K562 (cell line): ENCODE results near the gene DPM2. TPM values are rescaled to one million over a fixed set of nuclear protein-coding genes. Genes with fewer than 3 reads are reported as not detected.
A peak's percentile ranks its signal among the peaks of the same experiment; 100 is the strongest.

ENCODE experiments used
- ARID2 ChIP-seq: fragments of 450-650 bp; IDR thresholded peaks from 2 replicates; pipeline ENCODE4 v1.6.1; 2017; ENCODE audit warnings: antibody characterized with exemption, mild to moderate bottlenecking
- ESRRB ChIP-seq: fragments of 250-450 bp; sonication (Bioruptor Pico); IDR thresholded peaks from 2 replicates; pipeline ENCODE4 v1.5.0; 2020; ENCODE audit warnings: mild to moderate bottlenecking, moderate library complexity, borderline replicate concordance
- KLF13 ChIP-seq: fragments of 450-650 bp; IDR thresholded peaks from 2 replicates; pipeline ENCODE4 v1.6.1; 2016; ENCODE audit warnings: missing genetic modification characterization, low read depth, mild to moderate bottlenecking, missing compliant biosample characterization, moderate library complexity, borderline replicate concordance
- NR2C2 ChIP-seq, 2 experiments: fragments of 200-800 bp in 1 of 2; sonication (Bioruptor generic) in 1 of 2; sonication (generic) in 1 of 2; formaldehyde crosslinking in 1 of 2; IDR thresholded peaks; 2 replicates each; pipeline versions ENCODE4 v1.6.1 to v1.8.0; 2016 to 2022; ENCODE audit warnings: mild to moderate bottlenecking in 1 of 2, missing compliant biosample characterization in 1 of 2, missing genetic modification characterization in 1 of 2, missing genetic modification reagents in 1 of 2
- OTX1 ChIP-seq: fragments of 450-650 bp; formaldehyde crosslinking; IDR thresholded peaks from 2 replicates; pipeline ENCODE4 v1.4.0; 2022; ENCODE audit warnings: mild to moderate bottlenecking
- POLR2G ChIP-seq: fragments of 200-400 bp; formaldehyde crosslinking; IDR thresholded peaks from 2 replicates; pipeline ENCODE4 v1.6.1; 2017; ENCODE audit warnings: low read depth, mild to moderate bottlenecking, antibody characterized with exemption, low read length, moderate library complexity
- SIN3A ChIP-seq, 2 experiments: fragments of 150-350 bp in 1 of 2; IDR thresholded peaks; 2 replicates each; pipeline ENCODE4 v1.6.1; 2011 to 2016; ENCODE audit warnings: borderline replicate concordance in 2 of 2, low read depth in 2 of 2, low read length in 2 of 2, mild to moderate bottlenecking in 2 of 2, moderate library complexity in 2 of 2; ENCODE audit not compliant: control insufficient read depth in 1 of 2
- TOE1 ChIP-seq, 2 experiments: fragments of 450-650 bp in 1 of 2; sonication (generic) in 1 of 2; formaldehyde crosslinking in 1 of 2; IDR thresholded peaks; 2 replicates each; pipeline versions ENCODE4 v1.7.1 to v1.8.0; 2016 to 2022; ENCODE audit warnings: borderline replicate concordance in 2 of 2, mild to moderate bottlenecking in 2 of 2, antibody characterized with exemption in 1 of 2, inconsistent platforms in 1 of 2, low read depth in 1 of 2, missing genetic modification reagents in 1 of 2, moderate library complexity in 1 of 2
- ZNF766 ChIP-seq: fragments of 200-800 bp; sonication (Bioruptor generic); conservative IDR thresholded peaks from 2 replicates; pipeline ENCODE4 v1.6.1; 2016; ENCODE audit warnings: missing genetic modification characterization, missing compliant biosample characterization
- polyA plus RNA-seq, 8 experiments: library from polyadenylated mRNA; depleted of rRNA in 4 of 8; stranded (reverse) in 5 of 8; unstranded in 3 of 8; fragments of >200 nt; fragmentation: Nextera tagmentation in 2 of 8; fragmentation: Illumina TruSeq in 1 of 8; extraction: Ambion mirVana in 2 of 8; extraction: Trizol in 1 of 8; gene quantifications; 2 replicates each; pipeline versions ENCODE4 v1.2.1 to v1.2.3, GENCODE V29; 2011 to 2014; ENCODE audit warnings: inconsistent platforms in 1 of 8, missing spikeins in 1 of 8
- total RNA-seq, 7 experiments: library from RNA; depleted of rRNA in 6 of 7; stranded (reverse); fragments of >200 nt in 6 of 7; fragmentation: Illumina TruSeq in 2 of 7; extraction: Trizol in 2 of 7; gene quantifications; 2 replicates each; pipeline versions ENCODE4 v1.2.1 to v1.2.3, GENCODE V29; 2011 to 2021; ENCODE audit warnings: low replicate concordance in 1 of 7
- TF ChIP-seq, protein P1 (sequence below), 2 experiments: fragments of 450-650 bp in 1 of 2; sonication (generic) in 1 of 2; formaldehyde crosslinking in 1 of 2; IDR thresholded peaks; 2 replicates each; pipeline versions ENCODE4 v1.7.1 to v1.9.0; 2016 to 2022; ENCODE audit warnings: inconsistent platforms in 1 of 2, mild to moderate bottlenecking in 1 of 2, missing genetic modification reagents in 1 of 2
- TF ChIP-seq, protein P2 (sequence below): sonication (generic); formaldehyde crosslinking; IDR thresholded peaks from 2 replicates; pipeline ENCODE4 v1.8.0; 2023; ENCODE audit warnings: missing genetic modification reagents, mild to moderate bottlenecking, borderline replicate concordance

DPM2 gene
- total and polyA plus RNA-seq, 9 of the 15 experiments (the other 6 are each of a cell fraction or from before 2014, with no cell fraction given), result 43.5 to 126 (median 71.1) TPM

DNA sequence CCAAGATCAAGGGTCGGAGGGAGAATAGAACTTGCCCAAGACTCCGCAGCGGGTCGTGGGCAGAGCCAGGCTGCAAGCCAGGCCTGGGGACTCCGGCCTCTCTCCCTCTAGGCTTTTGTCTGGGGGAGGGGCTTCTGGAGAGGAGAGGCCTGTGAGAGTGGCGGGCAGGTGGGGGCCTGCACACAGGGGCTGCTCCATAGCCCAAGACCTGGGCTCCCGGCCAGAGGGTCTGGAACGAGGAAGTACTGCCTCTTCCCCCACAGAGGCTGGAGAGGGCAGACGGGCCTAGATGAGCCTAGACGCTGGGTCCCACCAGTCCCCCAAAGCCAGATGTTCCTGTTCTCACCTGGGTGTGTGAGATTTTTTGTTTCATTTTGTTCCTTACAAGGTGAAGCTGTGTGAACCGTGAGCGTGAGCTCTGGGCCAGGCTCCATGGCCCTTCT lies 33.1 kb downstream of the DPM2 start (continued):
- TF ChIP-seq, protein P1, sequence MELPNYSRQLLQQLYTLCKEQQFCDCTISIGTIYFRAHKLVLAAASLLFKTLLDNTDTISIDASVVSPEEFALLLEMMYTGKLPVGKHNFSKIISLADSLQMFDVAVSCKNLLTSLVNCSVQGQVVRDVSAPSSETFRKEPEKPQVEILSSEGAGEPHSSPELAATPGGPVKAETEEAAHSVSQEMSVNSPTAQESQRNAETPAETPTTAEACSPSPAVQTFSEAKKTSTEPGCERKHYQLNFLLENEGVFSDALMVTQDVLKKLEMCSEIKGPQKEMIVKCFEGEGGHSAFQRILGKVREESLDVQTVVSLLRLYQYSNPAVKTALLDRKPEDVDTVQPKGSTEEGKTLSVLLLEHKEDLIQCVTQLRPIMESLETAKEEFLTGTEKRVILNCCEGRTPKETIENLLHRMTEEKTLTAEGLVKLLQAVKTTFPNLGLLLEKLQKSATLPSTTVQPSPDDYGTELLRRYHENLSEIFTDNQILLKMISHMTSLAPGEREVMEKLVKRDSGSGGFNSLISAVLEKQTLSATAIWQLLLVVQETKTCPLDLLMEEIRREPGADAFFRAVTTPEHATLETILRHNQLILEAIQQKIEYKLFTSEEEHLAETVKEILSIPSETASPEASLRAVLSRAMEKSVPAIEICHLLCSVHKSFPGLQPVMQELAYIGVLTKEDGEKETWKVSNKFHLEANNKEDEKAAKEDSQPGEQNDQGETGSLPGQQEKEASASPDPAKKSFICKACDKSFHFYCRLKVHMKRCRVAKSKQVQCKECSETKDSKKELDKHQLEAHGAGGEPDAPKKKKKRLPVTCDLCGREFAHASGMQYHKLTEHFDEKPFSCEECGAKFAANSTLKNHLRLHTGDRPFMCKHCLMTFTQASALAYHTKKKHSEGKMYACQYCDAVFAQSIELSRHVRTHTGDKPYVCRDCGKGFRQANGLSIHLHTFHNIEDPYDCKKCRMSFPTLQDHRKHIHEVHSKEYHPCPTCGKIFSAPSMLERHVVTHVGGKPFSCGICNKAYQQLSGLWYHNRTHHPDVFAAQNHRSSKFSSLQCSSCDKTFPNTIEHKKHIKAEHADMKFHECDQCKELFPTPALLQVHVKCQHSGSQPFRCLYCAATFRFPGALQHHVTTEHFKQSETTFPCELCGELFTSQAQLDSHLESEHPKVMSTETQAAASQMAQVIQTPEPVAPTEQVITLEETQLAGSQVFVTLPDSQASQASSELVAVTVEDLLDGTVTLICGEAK (IDR thresholded peaks at IDR 0.05), result no peak
- TF ChIP-seq, protein P1 (CRISPR knock-in tag; IDR thresholded peaks at IDR 0.05), result no peak
- TF ChIP-seq ZNF766 (CRISPR knock-in tag), result 0 out of 2 replicates have a peak, but pooled peaks have one; percentile 20
- TF ChIP-seq SIN3A (IDR thresholded peaks at IDR 0.05; ENCODE audit: borderline replicate concordance in 2 of 2, control insufficient read depth in 1 of 2, low read depth in 2 of 2, low read length in 2 of 2), result 0 out of 4 replicates have a peak, but pooled peaks of 1 of the 2 experiments have one; percentile 25
- peak; percentile 55; the same call in 1 of the 2 replicates for TF ChIP-seq POLR2G
- TF ChIP-seq TOE1 (IDR thresholded peaks at IDR 0.05; ENCODE audit: borderline replicate concordance), result no peak
- no peak for TF ChIP-seq TOE1 (CRISPR knock-in tag; IDR thresholded peaks at IDR 0.05; ENCODE audit: borderline replicate concordance, low read depth)
- TF ChIP-seq ESRRB (CRISPR knock-in tag), result no peak
- no peak for TF ChIP-seq OTX1 (CRISPR knock-in tag)
- no peak for TF ChIP-seq NR2C2 (CRISPR knock-in tag; IDR thresholded peaks at IDR 0.05)
- no peak for TF ChIP-seq NR2C2 (tag; IDR thresholded peaks at IDR 0.05)
- TF ChIP-seq KLF13 (tag), result no peak
- TF ChIP-seq ARID2, result no peak
- TF ChIP-seq, protein P2, sequence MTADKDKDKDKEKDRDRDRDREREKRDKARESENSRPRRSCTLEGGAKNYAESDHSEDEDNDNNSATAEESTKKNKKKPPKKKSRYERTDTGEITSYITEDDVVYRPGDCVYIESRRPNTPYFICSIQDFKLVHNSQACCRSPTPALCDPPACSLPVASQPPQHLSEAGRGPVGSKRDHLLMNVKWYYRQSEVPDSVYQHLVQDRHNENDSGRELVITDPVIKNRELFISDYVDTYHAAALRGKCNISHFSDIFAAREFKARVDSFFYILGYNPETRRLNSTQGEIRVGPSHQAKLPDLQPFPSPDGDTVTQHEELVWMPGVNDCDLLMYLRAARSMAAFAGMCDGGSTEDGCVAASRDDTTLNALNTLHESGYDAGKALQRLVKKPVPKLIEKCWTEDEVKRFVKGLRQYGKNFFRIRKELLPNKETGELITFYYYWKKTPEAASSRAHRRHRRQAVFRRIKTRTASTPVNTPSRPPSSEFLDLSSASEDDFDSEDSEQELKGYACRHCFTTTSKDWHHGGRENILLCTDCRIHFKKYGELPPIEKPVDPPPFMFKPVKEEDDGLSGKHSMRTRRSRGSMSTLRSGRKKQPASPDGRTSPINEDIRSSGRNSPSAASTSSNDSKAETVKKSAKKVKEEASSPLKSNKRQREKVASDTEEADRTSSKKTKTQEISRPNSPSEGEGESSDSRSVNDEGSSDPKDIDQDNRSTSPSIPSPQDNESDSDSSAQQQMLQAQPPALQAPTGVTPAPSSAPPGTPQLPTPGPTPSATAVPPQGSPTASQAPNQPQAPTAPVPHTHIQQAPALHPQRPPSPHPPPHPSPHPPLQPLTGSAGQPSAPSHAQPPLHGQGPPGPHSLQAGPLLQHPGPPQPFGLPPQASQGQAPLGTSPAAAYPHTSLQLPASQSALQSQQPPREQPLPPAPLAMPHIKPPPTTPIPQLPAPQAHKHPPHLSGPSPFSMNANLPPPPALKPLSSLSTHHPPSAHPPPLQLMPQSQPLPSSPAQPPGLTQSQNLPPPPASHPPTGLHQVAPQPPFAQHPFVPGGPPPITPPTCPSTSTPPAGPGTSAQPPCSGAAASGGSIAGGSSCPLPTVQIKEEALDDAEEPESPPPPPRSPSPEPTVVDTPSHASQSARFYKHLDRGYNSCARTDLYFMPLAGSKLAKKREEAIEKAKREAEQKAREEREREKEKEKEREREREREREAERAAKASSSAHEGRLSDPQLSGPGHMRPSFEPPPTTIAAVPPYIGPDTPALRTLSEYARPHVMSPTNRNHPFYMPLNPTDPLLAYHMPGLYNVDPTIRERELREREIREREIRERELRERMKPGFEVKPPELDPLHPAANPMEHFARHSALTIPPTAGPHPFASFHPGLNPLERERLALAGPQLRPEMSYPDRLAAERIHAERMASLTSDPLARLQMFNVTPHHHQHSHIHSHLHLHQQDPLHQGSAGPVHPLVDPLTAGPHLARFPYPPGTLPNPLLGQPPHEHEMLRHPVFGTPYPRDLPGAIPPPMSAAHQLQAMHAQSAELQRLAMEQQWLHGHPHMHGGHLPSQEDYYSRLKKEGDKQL (CRISPR knock-in tag), result no peak
